Erythroblast (primary cell): ENCODE results near the gene HOXB4.

ENCODE experiments used
- DNase-seq, 2 experiments: peaks; one replicate each; lab custom pipeline; 2025; lab: John Stamatoyannopoulos, UW
- GATA1 ChIP-seq: IDR thresholded peaks from 2 replicates; pipeline ENCODE4 v1.6.1; 2011; ENCODE audit warnings: low read depth, mild to moderate bottlenecking, control low read depth, low read length, moderate library complexity
- POLR2A ChIP-seq: IDR thresholded peaks from 2 replicates; pipeline ENCODE4 v1.6.1; 2011; ENCODE audit warnings: mild to moderate bottlenecking, low read length

The HOXB4 gene

GRCh38 chr17:48571826-48572417 lies 6.2 kb downstream of the HOXB4 start:
- TF ChIP-seq POLR2A = no peak
- no peak for TF ChIP-seq GATA1
- DNase-seq = no peak

DNA sequence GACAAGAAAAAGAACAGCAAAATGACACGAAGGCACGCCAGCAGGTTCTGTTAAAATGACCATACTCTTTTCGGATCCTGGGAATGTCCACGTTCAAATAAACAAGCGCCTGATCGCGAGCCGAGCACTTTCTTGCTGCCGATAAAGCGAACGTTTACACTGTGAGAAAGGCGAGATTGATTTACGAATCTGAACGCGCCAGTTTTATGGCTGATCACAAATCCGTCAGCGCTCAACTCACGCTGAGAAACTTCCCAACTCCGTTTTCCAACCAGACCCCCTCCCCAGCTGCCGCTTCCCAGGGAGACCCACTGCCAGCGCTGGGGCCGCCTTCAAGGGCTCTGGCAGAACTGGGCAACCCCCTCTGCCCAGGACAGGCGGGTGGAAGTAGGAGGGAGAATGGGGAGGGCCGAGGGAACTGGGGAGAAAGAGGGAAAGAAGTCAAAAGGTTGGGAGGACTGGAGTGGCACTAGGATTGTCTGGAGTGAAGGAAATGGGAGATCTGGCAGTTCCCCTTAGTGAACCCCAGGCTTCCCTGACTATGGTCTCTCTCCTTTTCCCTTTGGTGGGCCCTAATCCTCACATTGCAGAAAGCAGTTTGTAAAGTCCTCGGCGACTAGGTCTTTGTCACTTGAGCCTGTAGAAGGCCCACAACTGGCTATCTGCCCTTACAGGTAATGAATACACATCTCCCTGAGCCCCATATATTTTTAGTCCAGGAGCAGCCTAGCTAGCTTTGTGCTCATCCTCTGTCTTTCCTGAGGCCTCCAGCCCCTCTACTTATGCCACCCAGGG lies 6.9 kb downstream of the HOXB4 start:
- no peak for DNase-seq
- TF ChIP-seq GATA1 (no peak), POLR2A (no peak)

GRCh38 chr17:48570325-48571023 lies 7.7 kb downstream of the HOXB4 start:
- no peak for DNase-seq
- TF ChIP-seq GATA1 = no peak
- no peak for TF ChIP-seq POLR2A

- TF ChIP-seq POLR2A (no peak), GATA1 (no peak)
- no peak for DNase-seq
Observed at GRCh38 chr17:48569674-48570324, 8.4 kb downstream of the HOXB4 start.

DNA sequence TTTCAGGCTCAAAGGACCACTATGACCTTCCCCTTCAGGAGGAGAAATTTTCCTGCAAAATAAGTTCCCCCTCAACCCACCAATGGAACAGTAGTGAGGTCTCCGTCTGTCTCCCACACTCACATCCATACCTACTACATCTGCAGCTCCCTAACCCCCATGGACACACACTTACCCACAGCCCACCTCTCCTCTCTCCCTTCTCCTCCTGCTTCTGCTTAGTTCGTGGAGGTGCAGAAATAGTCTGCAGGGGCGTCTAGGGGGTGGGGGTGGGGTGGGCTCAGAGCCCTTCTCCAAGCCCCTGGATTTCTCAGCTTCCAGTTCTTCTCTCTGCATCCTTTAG lies 8.9 kb downstream of the HOXB4 start:
- TF ChIP-seq GATA1 (no peak), POLR2A (no peak)

GRCh38 chr17:48568499-48569239 lies 9.5 kb downstream of the HOXB4 start:
- no peak for TF ChIP-seq POLR2A
- no peak for TF ChIP-seq GATA1
- DNase-seq = no peak

More for the DNA sequence above, 8.9 kb downstream of the HOXB4 start:
- DNase-seq = no peak

DNA sequence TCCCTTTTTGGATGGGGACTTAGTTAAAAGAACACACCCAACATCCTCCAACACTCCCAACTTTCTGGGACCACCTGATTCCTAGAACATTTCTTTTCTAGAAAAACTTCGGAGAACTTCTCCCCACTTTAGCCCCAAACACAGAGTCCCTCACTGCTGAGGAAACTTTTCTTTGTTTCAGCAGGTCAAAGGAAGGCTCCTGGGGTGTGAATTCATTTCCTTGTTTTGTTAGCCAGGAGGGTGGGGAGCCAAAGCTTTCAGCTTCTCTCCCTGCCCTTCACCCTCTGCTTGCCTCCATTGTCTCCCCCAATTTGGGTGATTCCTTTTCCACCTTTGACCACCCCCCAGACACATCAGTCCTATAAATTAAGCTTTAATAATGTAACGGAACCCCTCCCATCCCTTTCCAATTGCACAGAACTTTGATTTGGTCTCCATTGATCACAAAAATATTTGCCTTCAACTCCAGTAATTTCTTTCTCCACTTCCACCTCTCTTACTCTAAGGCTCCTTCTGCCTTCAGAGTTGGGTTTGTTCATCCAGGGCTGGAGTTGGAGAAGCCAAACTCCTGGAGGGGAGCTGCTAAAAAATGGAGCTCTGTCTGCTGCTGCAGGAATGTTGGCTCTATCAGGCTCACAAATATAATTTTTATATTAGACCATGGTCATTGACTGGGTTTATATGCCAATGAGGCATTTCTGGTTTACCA lies 10.3 kb downstream of the HOXB4 start:
- no peak for DNase-seq
- TF ChIP-seq POLR2A (no peak), GATA1 (no peak)

DNA sequence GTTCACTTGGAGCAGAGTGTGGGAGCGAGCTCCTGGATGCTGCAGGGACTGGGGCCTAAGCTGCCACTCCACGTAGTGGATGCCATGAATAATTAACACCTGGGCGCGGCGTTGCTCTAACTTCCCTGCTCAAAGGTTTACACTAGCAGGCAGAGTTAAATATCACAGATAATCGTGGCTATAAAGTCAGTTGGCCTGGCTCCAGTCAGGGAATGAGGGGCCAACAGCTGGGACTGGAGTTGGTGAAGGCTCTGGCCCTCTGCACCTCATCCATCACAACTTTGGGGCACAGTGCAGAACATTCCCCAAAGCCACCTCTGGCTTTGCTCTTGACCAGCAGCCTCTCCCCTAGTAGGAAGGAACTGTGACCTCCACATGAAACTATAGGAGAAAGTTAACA lies 10.9 kb downstream of the HOXB4 start:
- DNase-seq = no peak
- TF ChIP-seq POLR2A = no peak
- TF ChIP-seq GATA1 = no peak

DNA sequence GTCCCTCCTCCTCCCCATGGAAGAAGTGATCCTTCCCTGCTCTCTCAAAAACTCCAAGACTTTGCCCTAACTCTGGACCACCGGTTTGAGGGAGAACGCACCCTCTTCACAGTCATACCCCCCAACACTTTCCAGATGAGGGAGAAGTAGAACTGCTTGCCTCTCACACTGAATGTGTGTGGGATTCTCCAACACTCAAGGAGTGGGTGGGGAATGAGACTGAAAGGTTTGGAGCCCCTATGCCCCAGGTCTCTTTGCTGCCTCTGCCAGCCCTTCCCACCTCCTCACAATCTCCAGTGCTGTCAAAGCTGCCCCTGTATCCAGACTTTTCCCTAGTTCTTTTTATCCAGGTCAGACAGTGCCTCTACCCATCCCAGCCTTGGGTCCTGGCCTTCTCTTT lies 11.4 kb downstream of the HOXB4 start:
- no peak for DNase-seq
- TF ChIP-seq POLR2A = no peak
- no peak for TF ChIP-seq GATA1

- no peak for DNase-seq
- TF ChIP-seq POLR2A = no peak
- TF ChIP-seq GATA1 = no peak
Observed at GRCh38 chr17:48565925-48566710, 12.0 kb downstream of the HOXB4 start.

- DNase-seq = no peak
- TF ChIP-seq GATA1 (no peak), POLR2A (no peak)
Observed at GRCh38 chr17:48565022-48565554, 13.1 kb downstream of the HOXB4 start.

DNA sequence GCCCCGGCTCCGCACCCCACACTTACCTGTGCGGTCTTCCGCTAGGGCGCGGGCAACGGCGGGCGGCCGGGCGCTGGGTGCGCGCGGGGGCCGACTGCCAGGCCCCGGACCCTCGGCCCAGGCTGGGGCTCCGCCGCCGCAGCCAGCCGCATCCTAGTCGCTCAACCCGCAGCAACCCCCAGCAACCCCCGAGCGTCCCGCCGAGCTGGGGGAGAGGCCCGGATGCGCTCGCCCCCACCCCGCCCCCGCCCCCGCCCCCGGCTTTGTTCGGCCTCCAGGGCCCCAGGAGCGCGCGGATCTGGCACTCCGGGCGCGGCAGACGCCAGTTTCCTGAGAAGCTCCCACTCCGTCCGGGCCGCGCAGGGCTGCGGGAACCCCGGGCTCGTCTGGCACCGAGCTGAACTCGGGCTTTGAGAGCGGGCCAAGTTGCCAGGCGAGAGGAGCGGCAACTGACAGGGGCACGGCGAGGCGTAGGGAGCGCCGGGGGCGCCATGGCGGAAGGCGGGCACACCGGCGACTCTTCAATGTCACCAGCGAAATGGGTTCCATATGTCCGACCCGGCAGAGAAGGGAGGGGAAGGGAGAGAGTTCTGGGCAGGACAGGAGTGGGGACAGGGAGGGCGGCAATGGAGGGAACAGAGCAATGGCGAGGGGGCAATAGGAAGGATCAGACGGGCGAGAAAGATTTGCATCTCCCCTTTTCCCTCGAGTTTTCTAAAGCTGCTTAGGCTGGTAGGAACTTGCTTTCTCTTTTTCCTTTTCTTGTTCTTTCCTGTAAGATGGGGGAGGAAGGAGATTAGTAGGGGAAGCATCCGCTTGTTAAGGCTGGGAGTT lies 13.7 kb downstream of the HOXB4 start:
- DNase-seq = no peak
- no peak for TF ChIP-seq POLR2A

DNA sequence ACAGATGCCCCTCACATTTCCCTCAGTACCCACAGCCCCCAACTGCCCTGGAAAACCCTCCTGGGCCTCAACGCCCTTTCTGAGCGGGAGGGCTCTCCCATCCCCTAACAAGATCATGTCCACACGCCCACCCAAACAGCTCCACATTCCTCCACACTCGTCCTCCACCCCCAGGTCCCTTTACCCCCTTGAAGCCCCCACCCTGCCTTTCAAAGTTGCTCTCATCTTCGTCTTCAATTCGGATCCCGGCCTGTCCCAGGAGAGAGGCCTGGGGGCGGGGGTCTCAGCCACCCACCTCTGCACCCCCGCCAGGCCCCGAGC lies 14.3 kb downstream of the HOXB4 start:
- no peak for TF ChIP-seq POLR2A
- TF ChIP-seq GATA1 = no peak

More for the DNA sequence above, 14.3 kb downstream of the HOXB4 start:
- no peak for DNase-seq
